NCI-H510A treated with DMSO at 0.1 percent for 48 hours (cell line): Measurements from ENCODE around the gene SPATA6.
"Not testable (repeated sequence)": the region's sequence is repeated elsewhere in the genome, so short reads cannot be mapped to it uniquely, and the experiment has no call there.

ENCODE experiments used
- DNase-seq: peaks from one replicate; lab custom pipeline; 2025; lab: John Stamatoyannopoulos, UW

The SPATA6 gene

DNA sequence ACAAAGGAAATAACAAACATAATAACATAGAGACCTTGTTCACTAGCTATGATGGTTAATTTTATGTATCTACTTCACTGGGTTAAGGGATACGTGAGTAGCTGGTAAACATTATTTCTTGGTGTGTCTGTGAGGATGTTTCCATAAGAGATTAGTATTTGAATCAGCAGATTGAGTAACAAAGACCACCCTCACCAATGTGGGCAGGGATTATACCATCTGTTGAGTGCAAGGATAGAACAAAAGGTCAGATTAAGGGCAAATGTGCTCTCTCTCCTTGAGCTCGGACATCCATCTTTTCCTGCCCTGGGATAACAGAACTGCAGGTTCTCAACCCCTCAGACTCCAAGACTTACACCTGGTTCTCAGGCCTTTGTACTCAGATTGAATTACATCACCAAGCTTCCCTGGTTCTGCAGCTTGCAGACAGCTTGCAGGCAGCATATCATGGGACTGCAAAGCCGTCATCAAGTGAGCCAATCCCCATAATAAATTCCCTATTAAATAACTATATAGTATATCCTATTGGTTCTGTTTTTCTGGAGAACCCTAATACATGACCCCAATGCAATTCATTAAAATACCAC, 9.2 kb downstream of the SPATA6 start:
- no peak for DNase-seq

- DNase-seq, result no peak
These were observed 21.5 kb downstream of the SPATA6 start for GRCh38 chr1:48450505-48450904.

- DNase-seq, result no peak
These were observed 23.1 kb downstream of the SPATA6 start for GRCh38 chr1:48448932-48449331.

DNA sequence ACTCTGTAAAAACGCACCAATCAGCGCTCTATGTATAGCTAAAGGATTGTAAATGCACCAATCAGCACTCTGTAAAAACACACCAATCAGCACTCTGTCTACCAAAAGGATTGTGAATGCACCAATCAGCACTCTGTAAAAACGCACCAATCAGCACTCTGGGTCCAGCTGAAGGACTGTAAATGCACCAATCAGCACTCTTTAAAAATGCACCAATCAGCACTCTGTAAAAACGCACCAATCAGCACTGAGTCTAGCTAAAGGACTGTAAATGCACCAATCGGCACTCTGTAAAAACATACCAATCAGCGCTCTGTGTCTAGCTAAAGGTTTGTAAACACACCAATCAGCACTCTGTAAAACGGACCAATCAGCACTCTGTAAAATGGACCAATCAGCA, 27.8 kb downstream of the SPATA6 start:
- not testable (repeated sequence) for DNase-seq

- peak; percentile 50 for DNase-seq
These were observed 29.0 kb downstream of the SPATA6 start for GRCh38 chr1:48442864-48443619.

- DNase-seq, result not testable (repeated sequence)
These were observed 31.2 kb downstream of the SPATA6 start for GRCh38 chr1:48440786-48441185.

- no peak for DNase-seq
These were observed 32.6 kb downstream of the SPATA6 start for GRCh38 chr1:48439380-48439779.

DNA sequence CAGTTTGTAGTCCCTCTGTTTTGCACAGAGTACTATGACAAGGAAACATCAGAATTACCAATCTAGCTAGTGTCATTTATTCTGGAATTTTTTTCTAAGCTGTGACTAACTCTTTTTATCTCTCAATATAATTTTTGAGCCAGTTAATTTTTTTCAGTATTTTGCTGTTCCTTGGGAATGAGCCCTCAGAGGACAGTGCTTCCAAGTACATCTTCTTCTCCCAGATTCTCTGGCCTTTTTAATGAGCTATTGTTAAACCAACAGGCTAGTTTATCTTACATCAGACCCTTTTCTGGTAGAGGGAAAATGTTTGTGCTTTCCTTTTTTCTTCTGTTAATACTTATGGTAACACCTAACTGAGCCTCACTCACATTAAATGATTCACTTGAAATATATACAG, 34.6 kb downstream of the SPATA6 start:
- not testable (repeated sequence) for DNase-seq

DNA sequence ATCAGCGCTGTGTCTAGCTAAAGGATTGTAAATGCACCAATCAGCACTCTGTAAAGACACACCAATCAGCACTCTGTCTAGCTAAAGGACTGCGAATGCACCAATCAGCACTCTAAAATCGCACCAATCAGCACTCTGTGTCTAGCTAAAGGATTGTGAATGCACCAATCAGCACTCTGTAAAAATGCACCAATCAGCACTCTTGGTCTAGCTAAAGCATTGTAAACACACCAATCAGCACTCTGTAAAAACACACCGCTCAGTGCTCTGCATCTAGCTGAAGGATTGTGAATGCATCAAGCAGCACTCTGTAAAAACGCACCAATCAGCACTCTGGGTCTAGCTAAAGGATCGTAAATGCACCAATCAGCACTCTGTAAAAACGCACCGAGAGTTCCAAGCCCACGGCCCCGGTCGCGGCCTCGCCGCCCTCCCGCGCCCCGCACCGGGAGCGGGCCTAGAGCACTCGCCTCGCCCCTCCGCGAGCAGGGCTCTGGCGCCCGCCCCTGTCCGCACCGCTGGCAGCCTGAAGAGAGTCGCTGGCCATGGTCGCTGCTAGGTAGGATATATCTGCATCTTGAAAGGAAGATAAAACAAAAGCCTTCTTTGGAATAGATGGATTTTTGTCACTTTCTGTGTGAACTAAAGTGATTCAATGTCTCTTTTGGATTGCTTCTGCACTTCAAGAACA, 36.5 kb downstream of the SPATA6 start:
- DNase-seq, result not testable (repeated sequence)

DNA sequence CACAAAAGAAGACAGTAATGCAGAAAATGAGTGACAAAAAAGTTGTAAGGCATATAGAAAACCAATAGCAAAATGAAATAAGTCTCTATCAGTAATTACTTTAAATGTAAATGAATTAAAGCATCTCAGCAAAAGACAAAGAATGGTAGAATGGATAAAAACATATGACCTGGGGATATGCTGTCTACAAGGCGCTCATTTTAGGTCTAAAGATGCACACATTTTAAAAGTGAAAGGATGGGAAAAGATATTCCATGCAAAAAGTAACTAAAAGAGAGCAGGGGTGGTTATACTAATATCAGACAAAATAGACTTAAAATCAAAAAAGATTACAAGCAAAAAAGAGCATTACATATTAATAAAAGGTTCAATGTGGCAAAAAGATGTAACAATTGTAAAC, 41.2 kb downstream of the SPATA6 start:
- no peak for DNase-seq

- no peak for DNase-seq
These were observed 50.0 kb downstream of the SPATA6 start for GRCh38 chr1:48422009-48422408.

GRCh38 chr1:48418742-48419141, 53.3 kb downstream of the SPATA6 start:
- no peak for DNase-seq

DNA sequence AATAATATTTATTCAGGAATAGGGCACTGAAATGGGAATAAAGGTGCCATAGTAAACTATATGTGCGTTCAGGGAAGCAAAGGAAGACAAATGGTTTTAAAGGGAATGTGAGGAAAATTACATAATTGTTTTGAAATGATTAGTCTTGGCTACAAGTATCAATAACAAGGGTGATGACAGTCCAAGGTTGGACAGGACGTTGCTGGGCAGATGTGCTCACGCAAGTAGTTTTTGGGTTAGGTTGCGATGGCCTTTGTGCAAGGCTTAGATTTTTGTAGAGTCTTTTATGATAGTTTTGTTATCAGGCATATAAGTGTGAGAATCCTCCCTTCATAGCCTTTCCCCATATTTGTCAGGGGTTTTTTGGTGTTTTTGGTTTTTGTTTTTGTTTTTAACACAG, 57.0 kb downstream of the SPATA6 start:
- DNase-seq, result no peak

GRCh38 chr1:48414264-48414663, 57.7 kb downstream of the SPATA6 start:
- no peak for DNase-seq

- DNase-seq, result no peak
These were observed 66.1 kb downstream of the SPATA6 start for GRCh38 chr1:48405940-48406339.

DNA sequence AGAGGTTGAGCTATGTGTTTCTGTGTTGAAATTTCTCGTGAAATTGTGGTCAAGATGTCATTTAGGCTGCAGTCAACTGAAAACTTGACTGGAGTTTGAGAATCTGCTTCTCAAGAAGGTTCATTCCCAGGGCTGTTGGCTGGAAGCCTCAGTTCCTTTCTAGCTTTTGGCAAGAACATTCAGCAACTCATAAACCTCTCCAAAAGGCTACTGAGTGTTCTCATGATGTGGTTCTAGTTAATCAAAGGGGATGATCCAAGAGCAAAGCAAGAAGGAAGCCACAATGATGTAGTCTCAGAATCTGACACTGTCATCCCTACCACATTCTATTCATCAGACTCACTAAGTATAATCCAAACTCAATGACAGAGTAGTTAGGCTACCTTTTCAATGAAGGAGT, 66.6 kb downstream of the SPATA6 start:
- no peak for DNase-seq

DNA sequence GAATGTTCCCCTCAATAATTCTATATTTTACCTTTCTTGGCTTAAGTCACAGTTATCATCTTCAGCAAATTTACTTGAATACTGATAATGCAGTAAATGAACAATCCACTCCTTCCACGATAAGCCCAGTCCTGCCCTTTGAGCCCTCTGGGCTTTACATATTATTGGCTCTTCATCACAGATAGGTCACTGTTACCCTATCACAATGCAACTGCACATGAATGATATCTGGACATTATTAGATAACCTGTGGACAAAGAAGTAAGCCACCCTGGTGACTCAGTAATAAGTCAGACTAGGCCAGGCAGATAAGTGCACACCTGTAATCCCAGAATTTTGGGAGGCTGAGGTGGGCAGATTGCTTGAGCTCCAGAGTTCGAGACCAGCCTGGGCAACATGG, 69.4 kb downstream of the SPATA6 start:
- no peak for DNase-seq

DNA sequence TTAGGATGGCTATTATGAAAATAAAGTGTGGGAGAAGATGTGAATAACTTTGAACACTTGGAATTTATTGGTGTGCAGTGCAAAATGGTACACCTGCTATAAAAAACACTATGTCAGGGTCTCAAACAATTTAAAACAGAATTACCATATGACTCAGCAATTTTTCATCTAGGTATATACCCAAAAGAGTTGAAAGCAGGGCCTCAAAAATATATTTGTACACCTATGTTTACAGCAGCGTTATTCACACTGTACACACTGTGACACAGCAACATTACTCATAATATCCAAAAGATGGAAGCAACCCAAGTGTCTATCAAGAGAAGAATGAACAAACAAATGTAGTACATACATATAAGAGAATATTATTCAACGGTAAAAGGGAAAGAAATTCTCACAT, 75.8 kb downstream of the SPATA6 start:
- no peak for DNase-seq

GRCh38 chr1:48391926-48392325, 80.1 kb downstream of the SPATA6 start:
- no peak for DNase-seq

DNA sequence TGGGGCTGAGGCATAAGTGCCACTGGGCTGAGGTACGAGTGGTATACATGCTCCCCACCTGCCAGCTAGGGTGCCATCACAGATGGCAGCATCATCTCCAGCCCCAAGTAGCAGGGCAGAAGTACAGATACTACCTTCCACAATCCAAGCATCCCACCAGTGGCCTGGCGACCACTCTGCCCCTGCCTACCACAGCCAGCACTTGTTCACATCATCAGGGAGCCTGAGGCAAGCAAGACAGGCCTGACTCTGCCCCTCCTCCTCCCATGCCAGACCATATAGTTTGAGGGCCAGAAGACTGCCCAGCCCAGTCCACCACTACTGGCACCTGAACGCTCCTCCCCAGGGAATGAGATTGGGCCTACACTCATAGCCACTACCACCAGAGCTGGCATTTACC, 84.6 kb downstream of the SPATA6 start:
- DNase-seq, result no peak

DNA sequence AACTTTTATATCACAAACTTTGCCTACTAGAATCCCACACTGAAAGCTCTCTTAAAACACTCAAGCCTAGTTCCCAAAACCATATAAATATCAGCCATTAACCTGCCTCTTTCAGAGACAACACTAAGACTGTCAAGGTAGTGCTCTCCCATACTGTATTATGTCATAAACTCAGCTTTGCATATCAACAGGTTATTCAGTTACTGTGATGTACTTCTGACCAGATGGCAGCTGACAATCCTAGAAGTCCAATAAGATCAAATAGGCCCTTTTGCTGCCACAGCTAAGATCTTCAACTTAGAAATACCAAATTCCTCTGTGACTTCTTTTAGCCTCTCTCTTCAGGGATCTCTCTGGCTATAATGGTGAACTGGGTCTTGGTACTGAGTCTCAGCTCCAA, 97.2 kb downstream of the SPATA6 start:
- no peak for DNase-seq

DNA sequence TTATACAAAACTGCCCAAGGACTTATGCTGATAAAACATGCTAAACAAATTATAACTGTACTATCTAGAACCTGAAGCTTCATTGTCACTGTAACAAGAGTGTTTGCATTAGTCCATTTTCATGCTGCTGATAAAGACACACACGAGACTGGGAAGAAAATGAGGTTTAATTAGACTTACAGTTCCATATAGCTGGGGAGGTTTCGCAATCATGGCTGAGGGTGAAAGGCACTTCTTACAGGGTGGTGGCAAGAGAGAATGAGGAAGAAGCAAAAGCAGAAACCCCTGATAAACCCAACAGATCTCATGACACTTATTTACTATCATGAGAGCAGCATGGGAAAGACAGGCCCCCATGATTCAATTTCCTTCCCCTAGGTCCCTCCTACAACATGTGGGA, 100.4 kb downstream of the SPATA6 start:
- no peak for DNase-seq

DNA sequence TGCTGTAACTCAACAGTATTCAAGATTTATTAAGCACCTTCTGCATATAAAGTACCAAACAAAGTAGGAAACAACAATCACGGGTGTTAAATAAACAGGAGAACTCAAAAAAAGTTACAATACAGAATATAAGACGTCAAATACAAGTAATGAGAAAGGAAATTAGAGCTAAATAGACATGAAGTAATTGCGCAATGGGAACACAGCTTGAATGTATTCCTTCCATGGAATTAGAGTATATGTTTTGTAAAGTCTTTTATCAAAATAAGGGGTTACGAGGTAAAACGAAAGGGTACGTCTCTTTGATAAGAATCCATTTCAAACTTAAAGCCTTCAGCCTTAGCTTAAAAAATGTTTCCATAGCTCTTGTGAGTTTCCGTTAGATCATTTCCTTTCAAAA, 109.1 kb downstream of the SPATA6 start:
- DNase-seq, result no peak
